OCI-LY1 (cell line): Measurements from ENCODE around the gene TARS3.

Experiments used
- H2AFZ ChIP-seq: fragments of 200-600 bp; sonication (generic), shearing (Covaris generic); 2 replicates; pipeline ENCODE4 v1.6.0; 2014; ENCODE audit warnings: antibody characterized with exemption, mild to moderate bottlenecking, low read length
- H3F3A ChIP-seq: fragments of 200-600 bp; sonication (generic), shearing (Covaris generic); 2 replicates; pipeline ENCODE4 v1.6.0; 2014; ENCODE audit warnings: mild to moderate bottlenecking, antibody characterized with exemption, low read length, moderate library complexity; ENCODE audit not compliant: insufficient read depth
- H3K27ac ChIP-seq: fragments of 200-600 bp; sonication (generic); 2 replicates; pipeline ENCODE4 v1.5.1; 2014; ENCODE audit warnings: low read length, mixed run types, mild to moderate bottlenecking, low read depth; ENCODE audit not compliant: poor library complexity, severe bottlenecking
- H3K27me3 ChIP-seq: fragments of 200-600 bp; sonication (generic); 2 replicates; pipeline ENCODE4 v1.6.0; 2014; ENCODE audit warnings: antibody characterized with exemption, mild to moderate bottlenecking, low read length, moderate library complexity; ENCODE audit not compliant: insufficient read depth
- H3K36me3 ChIP-seq: fragments of 200-600 bp; sonication (generic); 2 replicates; pipeline ENCODE4 v1.6.1; 2014; ENCODE audit warnings: mild to moderate bottlenecking, antibody characterized with exemption, low read length, moderate library complexity, mixed read lengths; ENCODE audit not compliant: insufficient read depth
- H3K4me1 ChIP-seq: fragments of 200-600 bp; sonication (generic); 2 replicates; pipeline ENCODE4 v1.5.1; 2014; ENCODE audit warnings: mild to moderate bottlenecking, low read length, moderate library complexity; ENCODE audit not compliant: insufficient read depth, severe bottlenecking
- H3K4me2 ChIP-seq: fragments of 200-600 bp; sonication (generic), shearing (Covaris generic); 2 replicates; pipeline ENCODE4 v1.6.1; 2014; ENCODE audit warnings: low read length
- H3K4me3 ChIP-seq: fragments of 200-600 bp; sonication (generic); 2 replicates; pipeline ENCODE4 v1.5.1; 2014; ENCODE audit warnings: low read length, low read depth, mild to moderate bottlenecking, mixed read lengths; ENCODE audit not compliant: poor library complexity, severe bottlenecking
- H3K79me2 ChIP-seq: fragments of 200-600 bp; shearing (Covaris generic); 2 replicates; pipeline ENCODE4 v1.6.1; 2016; ENCODE audit warnings: mixed run types, low read length, mixed read lengths; ENCODE audit not compliant: insufficient read depth
- H3K9ac ChIP-seq: fragments of 200-600 bp; sonication (generic), shearing (Covaris generic); 2 replicates; pipeline ENCODE4 v1.6.1; 2014; ENCODE audit warnings: mild to moderate bottlenecking, low read length, mixed read lengths
- H3K9me2 ChIP-seq: fragments of 200-600 bp; sonication (generic), shearing (Covaris generic); 2 replicates; pipeline ENCODE4 v1.6.1; 2014; ENCODE audit warnings: low read depth, mild to moderate bottlenecking, low read length, mixed read lengths
- H3K9me3 ChIP-seq: fragments of 200-600 bp; shearing (Covaris generic); 2 replicates; pipeline ENCODE4 v1.6.1; 2014; ENCODE audit warnings: low read length, mixed read lengths
- H4K20me1 ChIP-seq: fragments of 200-600 bp; sonication (generic), shearing (Covaris generic); 2 replicates; pipeline ENCODE4 v1.6.0; 2016; ENCODE audit warnings: mild to moderate bottlenecking, low read length; ENCODE audit not compliant: insufficient read depth
- EZH2 ChIP-seq: fragments of 200-600 bp; sonication (generic), shearing (Covaris generic); IDR thresholded peaks from 2 replicates; pipeline ENCODE4 v1.8.0; 2017; ENCODE audit warnings: borderline replicate concordance, mixed run types, mild to moderate bottlenecking, antibody characterized with exemption, low read length, moderate library complexity, mixed read lengths
- TF ChIP-seq, protein P1 (sequence below): fragments of 200-600 bp; sonication (generic), shearing (Covaris generic); IDR thresholded peaks from 2 replicates; pipeline ENCODE4 v1.5.1; 2017; ENCODE audit warnings: mild to moderate bottlenecking, antibody characterized with exemption, low read length, moderate library complexity, mixed read lengths

Gene TARS3

DNA sequence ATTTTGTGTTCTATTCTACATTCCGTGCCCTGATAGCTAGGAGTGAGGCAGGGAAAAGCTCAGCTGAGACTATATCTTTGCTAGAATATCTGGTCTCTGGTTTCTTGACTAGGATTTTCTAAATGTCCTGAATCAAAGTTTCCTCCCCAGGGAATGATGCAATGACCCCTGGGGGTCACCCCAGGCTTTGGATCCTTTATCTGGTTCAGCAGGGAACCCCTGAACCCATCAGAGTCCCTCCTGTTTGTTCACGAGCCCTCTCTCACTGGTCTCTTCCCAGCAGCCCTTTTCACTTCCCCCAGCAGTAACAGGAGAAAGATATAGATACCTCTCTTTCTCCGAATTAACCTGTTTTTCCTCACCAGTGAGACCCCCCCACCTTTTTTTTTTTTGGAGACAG, 86.4 kb downstream of the TARS3 start:
- Histone ChIP-seq H3K4me2 (no peak overlapping the region), H3K79me2 (no peaks in the 10 kb centered on the region), H2AFZ (no peak overlapping the region), H4K20me1 (no peaks in the 10 kb centered on the region), H3K4me3 (no peak overlapping the region), H3K9ac (no peak overlapping the region), H3K4me1 (peaks cover 17% of the 10 kb centered on the region), H3F3A (peaks cover 5% of the 10 kb centered on the region), H3K27me3 (no peaks in the 10 kb centered on the region), H3K9me3 (no peaks in the 10 kb centered on the region), H3K27ac (no peak overlapping the region), H3K36me3 (peaks cover 40% of the 10 kb centered on the region), H3K9me2 (no peaks in the 10 kb centered on the region)
- TF ChIP-seq, protein P1, sequence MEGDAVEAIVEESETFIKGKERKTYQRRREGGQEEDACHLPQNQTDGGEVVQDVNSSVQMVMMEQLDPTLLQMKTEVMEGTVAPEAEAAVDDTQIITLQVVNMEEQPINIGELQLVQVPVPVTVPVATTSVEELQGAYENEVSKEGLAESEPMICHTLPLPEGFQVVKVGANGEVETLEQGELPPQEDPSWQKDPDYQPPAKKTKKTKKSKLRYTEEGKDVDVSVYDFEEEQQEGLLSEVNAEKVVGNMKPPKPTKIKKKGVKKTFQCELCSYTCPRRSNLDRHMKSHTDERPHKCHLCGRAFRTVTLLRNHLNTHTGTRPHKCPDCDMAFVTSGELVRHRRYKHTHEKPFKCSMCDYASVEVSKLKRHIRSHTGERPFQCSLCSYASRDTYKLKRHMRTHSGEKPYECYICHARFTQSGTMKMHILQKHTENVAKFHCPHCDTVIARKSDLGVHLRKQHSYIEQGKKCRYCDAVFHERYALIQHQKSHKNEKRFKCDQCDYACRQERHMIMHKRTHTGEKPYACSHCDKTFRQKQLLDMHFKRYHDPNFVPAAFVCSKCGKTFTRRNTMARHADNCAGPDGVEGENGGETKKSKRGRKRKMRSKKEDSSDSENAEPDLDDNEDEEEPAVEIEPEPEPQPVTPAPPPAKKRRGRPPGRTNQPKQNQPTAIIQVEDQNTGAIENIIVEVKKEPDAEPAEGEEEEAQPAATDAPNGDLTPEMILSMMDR = no peak
- no peak for TF ChIP-seq EZH2

GRCh38 chr15:101637516-101637915, 86.8 kb downstream of the TARS3 start:
- TF ChIP-seq EZH2 = no peak
- TF ChIP-seq, protein P1 = no peak
- Histone ChIP-seq H3K36me3 (peaks cover 38% of the 10 kb centered on the region), H3K9me2 (no peaks in the 10 kb centered on the region), H3K27ac (no peak overlapping the region), H3K4me1 (peaks cover 13% of the 10 kb centered on the region), H3K79me2 (no peaks in the 10 kb centered on the region), H3K9me3 (no peaks in the 10 kb centered on the region), H3F3A (peaks cover 5% of the 10 kb centered on the region), H3K27me3 (no peaks in the 10 kb centered on the region), H4K20me1 (no peaks in the 10 kb centered on the region), H3K4me3 (no peak overlapping the region), H3K4me2 (no peak overlapping the region), H2AFZ (no peak overlapping the region), H3K9ac (no peak overlapping the region)

DNA sequence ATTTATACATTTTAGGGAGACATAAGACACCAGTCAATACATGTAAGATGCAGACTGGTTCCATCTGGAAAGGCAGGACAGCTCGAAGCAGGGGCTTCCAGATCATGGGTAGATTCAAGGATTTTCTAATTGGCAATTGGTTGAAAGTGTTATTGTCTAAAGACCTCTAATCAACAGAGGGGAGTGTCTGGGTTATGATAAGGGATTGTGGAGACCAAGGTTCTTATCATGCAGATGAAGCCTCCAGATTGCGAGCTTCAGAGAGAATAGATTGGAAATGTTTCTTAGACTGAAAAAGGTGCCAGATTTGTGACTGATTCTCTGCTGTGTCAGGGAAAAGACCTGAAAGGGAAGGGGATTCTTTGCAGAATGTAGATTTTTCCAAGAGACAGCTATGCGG, 87.2 kb downstream of the TARS3 start:
- Histone ChIP-seq H3K27ac (no peak overlapping the region), H3K79me2 (no peaks in the 10 kb centered on the region), H3K4me3 (no peak overlapping the region), H2AFZ (no peak overlapping the region), H3K4me2 (no peak overlapping the region), H4K20me1 (no peaks in the 10 kb centered on the region), H3K36me3 (peaks cover 33% of the 10 kb centered on the region), H3F3A (peaks cover 5% of the 10 kb centered on the region), H3K9me2 (no peaks in the 10 kb centered on the region), H3K27me3 (no peaks in the 10 kb centered on the region), H3K9me3 (no peaks in the 10 kb centered on the region), H3K4me1 (peaks cover 8% of the 10 kb centered on the region), H3K9ac (no peak overlapping the region)
- TF ChIP-seq EZH2 = no peak
- TF ChIP-seq, protein P1 = no peak
